K562 (cell line): ENCODE measurements around the gene CLCN2. TPM values are rescaled to one million over a fixed set of nuclear protein-coding genes. Genes with fewer than 3 reads are reported as not detected.

Source experiments
- ATAC-seq: fragments of 200-7000 bp; cut with Tn5 transposase; 3 replicates; pipeline ENCODE4 v1.9.1; 2020; ENCODE audit warnings: moderate library complexity
- BruUV-seq: library from RNA; stranded (reverse); fragments of 400-500 nt; replicated peaks from 2 replicates; lab custom pipeline; 2021; lab: Mats Ljungman, UMichigan
- CTCF ChIA-PET: fragments of 300-600 bp; formaldehyde crosslinking; extraction: SDS; loops from one replicate; lab custom pipeline; 2021; ENCODE audit warnings: low intra/inter-chr PET ratio; lab: Yijun Ruan, JAX
- POLR2A ChIA-PET: fragments of 300-600, 350-650 bp; sonication (Branson Sonifier 250); formaldehyde crosslinking; extraction: SDS; loops from one replicate; lab custom pipeline; 2021; ENCODE audit warnings: antibody characterized with exemption, inconsistent platforms; lab: Yijun Ruan, JAX
- DNase-seq, 4 experiments: peaks; one replicate each; pipeline versions ENCODE4 v3.0.0 to v3.0.0-alpha.2; 2011 to 2018; ENCODE audit warnings: low spot score in 3 of 4, mixed read lengths in 3 of 4; ENCODE audit errors: extremely low read depth in 1 of 4
- FAIRE-seq: peaks from 2 replicates; lab custom pipeline; 2011; peaks lifted over from hg19 to GRCh38; lab: Jason Lieb, UNC
- H2AFZ ChIP-seq: 2 replicates; pipeline ENCODE4 v1.6.0; 2011; ENCODE audit warnings: low read depth, low read length, control low read depth, inconsistent platforms
- H3K27ac ChIP-seq: fragments of 200-600 bp; 3 replicates; pipeline ENCODE4 v1.8.0; 2011; ENCODE audit warnings: low read depth, mild to moderate bottlenecking, control low read depth, inconsistent platforms, low read length, moderate library complexity, mixed read lengths; ENCODE audit errors: extremely low read depth
- H3K27me3 ChIP-seq, 2 experiments: fragments of 300-600 bp in 1 of 2; 2 replicates in 1 of 2; 3 replicates in 1 of 2; pipeline versions ENCODE4 v1.6.0 to v1.8.0; 2011; ENCODE audit warnings: inconsistent platforms in 2 of 2, low read length in 2 of 2, mild to moderate bottlenecking in 1 of 2, mixed read lengths in 1 of 2, moderate library complexity in 1 of 2; ENCODE audit not compliant: control insufficient read depth in 2 of 2, insufficient read depth in 2 of 2
- H3K36me3 ChIP-seq: fragments of 300-600 bp; 3 replicates; pipeline ENCODE4 v1.8.0; 2011; ENCODE audit warnings: mild to moderate bottlenecking, low read length, inconsistent platforms; ENCODE audit not compliant: control insufficient read depth, insufficient read depth
- H3K4me1 ChIP-seq, 2 experiments: fragments of 200-600 bp in 1 of 2; replicated peaks in 1 of 2; 2 replicates in 1 of 2; 3 replicates in 1 of 2; pipeline versions ENCODE4 v1.5.1 to v1.8.0; 2011; ENCODE audit warnings: inconsistent platforms in 2 of 2, low read length in 2 of 2, mild to moderate bottlenecking in 1 of 2, mixed read lengths in 1 of 2, moderate library complexity in 1 of 2; ENCODE audit not compliant: control insufficient read depth in 2 of 2, insufficient read depth in 2 of 2
- H3K4me2 ChIP-seq: 2 replicates; pipeline ENCODE4 v1.6.1; 2011; ENCODE audit warnings: low read length, control low read depth, inconsistent platforms, mixed read lengths; ENCODE audit not compliant: insufficient read depth
- H3K4me3 ChIP-seq: fragments of 200-600 bp; sonication (generic), shearing (Covaris generic); 2 replicates; pipeline ENCODE4 v1.5.1; 2016; ENCODE audit warnings: control low read depth, inconsistent platforms
- H3K79me2 ChIP-seq: fragments of 200-600 bp; 3 replicates; pipeline ENCODE4 v1.8.0; 2011; ENCODE audit warnings: low read length, inconsistent platforms; ENCODE audit not compliant: control insufficient read depth, insufficient read depth
- H3K9ac ChIP-seq, 2 experiments: 2 replicates each; pipeline versions ENCODE4 v1.6.0 to v1.6.1; 2011; ENCODE audit warnings: low read depth in 2 of 2, low read length in 2 of 2, control low read depth in 1 of 2, inconsistent platforms in 1 of 2, mild to moderate bottlenecking in 1 of 2, mixed read lengths in 1 of 2; ENCODE audit not compliant: insufficient read depth in 1 of 2
- H3K9me1 ChIP-seq: one replicate; pipeline ENCODE4 v1.6.0; 2011; ENCODE audit warnings: inconsistent platforms, mild to moderate bottlenecking, low read length, moderate library complexity; ENCODE audit not compliant: control insufficient read depth, insufficient read depth
- H3K9me3 ChIP-seq: replicated peaks from 2 replicates; pipeline ENCODE4 v1.5.1; 2011; ENCODE audit warnings: low read depth, low read length, inconsistent platforms; ENCODE audit not compliant: control insufficient read depth, insufficient read depth
- H4K20me1 ChIP-seq: replicated peaks from 2 replicates; pipeline ENCODE4 v1.6.1; 2011; ENCODE audit warnings: low read length, inconsistent platforms, mixed read lengths; ENCODE audit not compliant: control insufficient read depth, insufficient read depth
- BRCA1 ChIP-seq, 2 experiments: fragments of 450-650 bp in 1 of 2; sonication (generic) in 1 of 2; formaldehyde crosslinking in 1 of 2; IDR thresholded peaks; 2 replicates each; pipeline versions ENCODE4 v1.5.0 to v1.6.1; 2017 to 2020; ENCODE audit warnings: mild to moderate bottlenecking in 1 of 2, missing genetic modification reagents in 1 of 2
- CREB3L1 ChIP-seq: fragments of 450-650 bp; IDR thresholded peaks from 2 replicates; pipeline ENCODE4 v1.6.1; 2014; ENCODE audit warnings: low read depth, mild to moderate bottlenecking, moderate library complexity, borderline replicate concordance
- FOXA1 ChIP-seq: fragments of 450-650 bp; IDR thresholded peaks from 2 replicates; pipeline ENCODE4 v1.6.1; 2016; ENCODE audit warnings: mild to moderate bottlenecking, borderline replicate concordance
- GATA2 ChIP-seq: sonication (generic); formaldehyde crosslinking; IDR thresholded peaks from 2 replicates; pipeline ENCODE4 v1.4.0; 2020; ENCODE audit warnings: mild to moderate bottlenecking, missing genetic modification reagents
- MECOM ChIP-seq: fragments of 250-450 bp; sonication (Bioruptor Pico); IDR thresholded peaks from 2 replicates; pipeline ENCODE4 v1.8.0; 2022; ENCODE audit warnings: inconsistent platforms
- NELFE ChIP-seq: IDR thresholded peaks from 2 replicates; pipeline ENCODE4 v1.6.1; 2011; ENCODE audit warnings: mild to moderate bottlenecking; ENCODE audit not compliant: insufficient read depth, insufficient read length
- POLR2AphosphoS2 ChIP-seq: IDR thresholded peaks from 2 replicates; pipeline ENCODE4 v1.6.1; 2012; ENCODE audit warnings: low read length, improper control_type of control experiment
- SRSF9 ChIP-seq: fragments of 200-400 bp; formaldehyde crosslinking; IDR thresholded peaks from 2 replicates; pipeline ENCODE4 v1.6.1; 2017; ENCODE audit warnings: low read depth, low read length, borderline replicate concordance
- XRCC3 ChIP-seq: fragments of 450-650 bp; IDR thresholded peaks from 2 replicates; pipeline ENCODE4 v1.6.1; 2017; ENCODE audit warnings: mild to moderate bottlenecking, moderate library complexity
- ZNF507 ChIP-seq: conservative IDR thresholded peaks from 2 replicates; pipeline ENCODE4 v1.6.1; 2017; ENCODE audit warnings: missing genetic modification characterization, missing compliant biosample characterization
- ZNF75A ChIP-seq: fragments of 450-650 bp; formaldehyde crosslinking; IDR thresholded peaks from 2 replicates; pipeline ENCODE4 v1.4.0; 2020; ENCODE audit warnings: mild to moderate bottlenecking
- WGBS: fragments of 100-300 bp; shearing (Covaris generic); methylation state at CpG from one replicate; pipeline ENCODE4 v1.1.6; 2016; ENCODE audit warnings: low coverage, mixed read lengths; ENCODE audit not compliant: insufficient coverage; ENCODE audit errors: missing lambda C conversion rate; 5-methylcytosine and 5-hydroxymethylcytosine counted together
- in situ Hi-C: fragments of 300-500 bp; cut with MboI; formaldehyde crosslinking; loops from 4 replicates; pipeline ENCODE4 v1.15.0; 2018; ENCODE audit warnings: inconsistent platforms, mixed read lengths
- intact Hi-C: fragments of 100-400 bp; cut with micrococcal nuclease; formaldehyde crosslinking; loops from 2 replicates; pipeline ENCODE4 v1.14.2; 2022
- polyA plus RNA-seq, 8 experiments: library from polyadenylated mRNA; depleted of rRNA in 4 of 8; stranded (reverse) in 5 of 8; unstranded in 3 of 8; fragments of >200 nt; fragmentation: Nextera tagmentation in 2 of 8; fragmentation: Illumina TruSeq in 1 of 8; extraction: Ambion mirVana in 2 of 8; extraction: Trizol in 1 of 8; gene quantifications; 2 replicates each; pipeline versions ENCODE4 v1.2.1 to v1.2.3, GENCODE V29; 2011 to 2014; ENCODE audit warnings: inconsistent platforms in 1 of 8, missing spikeins in 1 of 8
- total RNA-seq, 7 experiments: library from RNA; depleted of rRNA in 6 of 7; stranded (reverse); fragments of >200 nt in 6 of 7; fragmentation: Illumina TruSeq in 2 of 7; extraction: Trizol in 2 of 7; gene quantifications; 2 replicates each; pipeline versions ENCODE4 v1.2.1 to v1.2.3, GENCODE V29; 2011 to 2021; ENCODE audit warnings: low replicate concordance in 1 of 7
- TF ChIP-seq, protein P1 (sequence below): fragments of 250-450 bp; sonication (Bioruptor Pico); IDR thresholded peaks from 2 replicates; pipeline ENCODE4 v1.5.0; 2021

Gene CLCN2
- total and polyA plus RNA-seq, 9 of the 15 experiments (the other 6 are each of a cell fraction or from before 2014, with no cell fraction given), result 0.10 to 14.0 (median 6.9) TPM

DNA sequence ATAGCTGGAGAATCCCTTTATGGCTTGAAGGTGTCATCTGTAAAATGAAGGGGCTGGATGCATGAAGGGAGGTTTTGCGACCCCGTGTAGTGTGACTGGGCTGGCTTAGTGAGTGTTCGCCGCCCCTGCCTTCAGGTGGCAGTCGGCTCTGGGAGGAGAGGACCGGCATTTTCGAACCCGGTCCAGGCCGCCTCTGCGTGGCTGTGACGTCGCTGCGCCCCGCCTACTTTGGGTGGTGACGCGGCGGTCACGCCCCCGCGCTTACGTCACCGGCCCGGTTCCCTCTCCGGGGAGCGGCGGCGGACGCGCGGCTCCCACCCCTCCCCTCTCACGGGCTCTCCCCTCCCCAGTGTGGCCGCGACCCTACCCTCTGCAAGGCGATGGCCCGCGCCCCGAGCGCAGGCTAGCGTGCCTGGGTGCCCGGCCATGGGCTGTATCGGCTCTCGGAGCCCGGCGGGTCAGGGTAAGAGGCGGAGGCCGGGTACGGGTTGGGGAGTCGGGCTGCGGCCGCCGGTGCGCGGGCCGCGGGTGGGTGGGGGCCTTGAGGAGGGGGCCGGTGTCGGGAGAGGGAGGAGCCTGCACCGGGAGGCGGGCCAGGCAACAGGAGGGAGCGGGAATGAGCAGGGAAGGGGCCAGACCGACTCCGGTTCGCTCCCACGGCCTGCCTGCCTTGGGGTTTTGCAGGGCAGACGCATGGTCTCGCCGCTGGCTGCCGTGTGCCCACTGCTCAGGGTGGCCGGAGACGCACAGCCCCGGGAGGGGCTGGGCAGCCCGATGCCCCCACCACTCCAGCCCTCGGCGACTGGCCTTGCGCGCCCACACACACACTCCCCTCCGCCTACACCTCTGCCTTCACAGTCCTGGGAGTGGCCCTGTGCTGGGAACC, 25.5 kb downstream of the CLCN2 start:
- under 1% methylated on average over 26 of the region's 77 CpGs for WGBS
- Histone ChIP-seq H3K27ac (peak overlapping the region; percentile 83), H2AFZ (peak overlapping the region; percentile 78), H3K9me1 (peaks cover 11% of the 10 kb centered on the region), H3K36me3 (peaks cover 47% of the 10 kb centered on the region), H3K4me1 (peaks cover 51 to 62% of the 10 kb centered on the region in 2 experiments), H4K20me1 (peaks cover 24% of the 10 kb centered on the region), H3K79me2 (peaks cover 16% of the 10 kb centered on the region), H3K27me3 (no peaks in the 10 kb centered on the region), H3K4me2 (peak overlapping the region; percentile 80), H3K9me3 (no peaks in the 10 kb centered on the region), H3K4me3 (peak overlapping the region; percentile 62), H3K9ac (peak overlapping the region; percentile 70 to 98)
- in situ Hi-C loops, result no loop called here
- DNase-seq (peak; percentile 91 to 92 (median 92)), ATAC-seq (peak; percentile 79), FAIRE-seq (peak; percentile 68)
- ChIA-PET CTCF (no interaction called here), POLR2A (interaction anchor here (0.6 to 1.9 kb wide), 7 partner anchors 9 to 24 kb away, joined by 3 to 8 read pairs (median 3); no protein-coding TSS in a partner anchor)
- intact Hi-C loops, result no loop called here
- no TSS peak for BruUV-seq
- TF ChIP-seq ZNF75A (no peak), XRCC3 (no peak), ZNF507 (no peak), CREB3L1 (peak; percentile 57; the same call in 1 of the 2 replicates), BRCA1 (IDR thresholded peaks at IDR 0.05) (no peak), BRCA1 (CRISPR knock-in tag; IDR thresholded peaks at IDR 0.05) (no peak), FOXA1 (no peak), NELFE (no peak), POLR2AphosphoS2 (peak; percentile 97), SRSF9 (no peak), MECOM (no peak), GATA2 (CRISPR knock-in tag) (no peak)
- TF ChIP-seq, protein P1, sequence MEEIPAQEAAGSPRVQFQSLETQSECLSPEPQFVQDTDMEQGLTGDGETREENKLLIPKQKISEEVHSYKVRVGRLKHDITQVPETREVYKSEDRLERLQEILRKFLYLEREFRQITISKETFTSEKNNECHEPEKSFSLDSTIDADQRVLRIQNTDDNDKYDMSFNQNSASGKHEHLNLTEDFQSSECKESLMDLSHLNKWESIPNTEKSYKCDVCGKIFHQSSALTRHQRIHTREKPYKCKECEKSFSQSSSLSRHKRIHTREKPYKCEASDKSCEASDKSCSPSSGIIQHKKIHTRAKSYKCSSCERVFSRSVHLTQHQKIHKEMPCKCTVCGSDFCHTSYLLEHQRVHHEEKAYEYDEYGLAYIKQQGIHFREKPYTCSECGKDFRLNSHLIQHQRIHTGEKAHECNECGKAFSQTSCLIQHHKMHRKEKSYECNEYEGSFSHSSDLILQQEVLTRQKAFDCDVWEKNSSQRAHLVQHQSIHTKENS (CRISPR knock-in tag), result no peak
